HCT116 (cell line): ENCODE data around the gene NAT16. TPM values are rescaled to one million over a fixed set of nuclear protein-coding genes. Genes with fewer than 3 reads are reported as not detected.

Source experiments
- ATAC-seq: fragments of 200-7000 bp; cut with Tn5 transposase; 2 replicates; pipeline ENCODE4 v1.9.1; 2020; ENCODE audit warnings: mild to moderate bottlenecking, moderate library complexity
- BruUV-seq: library from RNA; stranded (reverse); fragments of 400-500 nt; replicated peaks from 2 replicates; lab custom pipeline; 2021; lab: Mats Ljungman, UMichigan
- CTCF ChIA-PET: fragments of 300-600 bp; sonication (Branson Sonifier 250); formaldehyde crosslinking; loops from one replicate; lab custom pipeline; 2021; ENCODE audit warnings: antibody characterized with exemption; lab: Charles Lee
- POLR2A ChIA-PET: fragments of 300-600, 350-600 bp; sonication (Branson Sonifier 250); formaldehyde crosslinking; loops from one replicate; lab custom pipeline; 2021; ENCODE audit warnings: antibody characterized with exemption; lab: Charles Lee
- RAD21 ChIA-PET, 2 experiments: fragments of 300-600 bp; sonication (Branson Sonifier 250); formaldehyde crosslinking; loops; one replicate each; lab custom pipeline; 2023; ENCODE audit warnings: low total read pairs in 2 of 2; ENCODE audit not compliant: uncharacterized antibody in 2 of 2, unreplicated experiment in 2 of 2, low non-redundant PET in 1 of 2; lab: Charles Lee
- DNase-seq: peaks from one replicate; pipeline ENCODE4 v3.0.0-alpha.2; 2010; ENCODE audit warnings: low read depth, low spot score
- H2AFZ ChIP-seq: fragments of 200-600 bp; shearing (Covaris generic), sonication (generic); 2 replicates; pipeline ENCODE4 v1.6.1; 2017; ENCODE audit warnings: low read depth, mixed run types, mixed read lengths, antibody characterized with exemption, low read length; ENCODE audit not compliant: poor library complexity, severe bottlenecking
- H3K27ac ChIP-seq: 2 replicates; pipeline ENCODE4 v1.5.1; 2012; ENCODE audit warnings: low read depth, low read length
- H3K27me3 ChIP-seq: fragments of 200-600 bp; sonication (generic); 2 replicates; pipeline ENCODE4 v1.6.1; 2016; ENCODE audit warnings: mixed run types, low read length, mixed read lengths; ENCODE audit not compliant: insufficient read depth
- H3K36me3 ChIP-seq, 2 experiments: fragments of 200-500 bp in 1 of 2; fragments of 200-600 bp in 1 of 2; sonication (Bioruptor generic) in 1 of 2; sonication (generic) in 1 of 2; 2 replicates each; pipeline versions ENCODE4 v1.5.1 to v1.6.1; 2014 to 2016; ENCODE audit warnings: low read length in 2 of 2, inconsistent platforms in 1 of 2, mixed read lengths in 1 of 2, mixed run types in 1 of 2; ENCODE audit not compliant: insufficient read depth in 2 of 2, control insufficient read depth in 1 of 2
- H3K4me1 ChIP-seq, 2 experiments: fragments of 200-600 bp in 1 of 2; sonication (generic) in 1 of 2; 2 replicates each; pipeline versions ENCODE4 v1.5.1 to v1.6.1; 2012 to 2017; ENCODE audit warnings: low read length in 2 of 2, inconsistent platforms in 1 of 2, mild to moderate bottlenecking in 1 of 2, mixed read lengths in 1 of 2, mixed run types in 1 of 2, moderate library complexity in 1 of 2; ENCODE audit not compliant: insufficient read depth in 2 of 2, control insufficient read depth in 1 of 2
- H3K4me2 ChIP-seq: fragments of 200-600 bp; sonication (generic); 2 replicates; pipeline ENCODE4 v1.6.1; 2017; ENCODE audit warnings: mixed run types, low read length, mixed read lengths
- H3K4me3 ChIP-seq, 2 experiments: fragments of 200-600 bp in 1 of 2; sonication (generic) in 1 of 2; replicated peaks in 1 of 2; 2 replicates each; pipeline ENCODE4 v1.5.1; 2011 to 2016; ENCODE audit warnings: low read length in 2 of 2, control low read depth in 1 of 2, low read depth in 1 of 2, mild to moderate bottlenecking in 1 of 2, mixed read lengths in 1 of 2, mixed run types in 1 of 2
- H3K79me2 ChIP-seq: fragments of 200-600 bp; sonication (generic); 2 replicates; pipeline ENCODE4 v1.6.1; 2017; ENCODE audit warnings: mild to moderate bottlenecking, mixed run types, low read length, moderate library complexity, mixed read lengths; ENCODE audit not compliant: insufficient read depth
- H3K9ac ChIP-seq: fragments of 200-600 bp; sonication (generic); 2 replicates; pipeline ENCODE4 v1.6.1; 2016; ENCODE audit warnings: low read length, mixed read lengths
- H3K9me2 ChIP-seq: fragments of 200-600 bp; sonication (generic), shearing (Covaris generic); 2 replicates; pipeline ENCODE4 v1.6.1; 2017; ENCODE audit warnings: mixed run types, mild to moderate bottlenecking, moderate library complexity; ENCODE audit not compliant: insufficient read depth
- H3K9me3 ChIP-seq, 2 experiments: fragments of 200-500 bp in 1 of 2; fragments of 200-600 bp in 1 of 2; sonication (Bioruptor generic) in 1 of 2; sonication (generic) in 1 of 2; 2 replicates each; pipeline ENCODE4 v1.6.1; 2014 to 2017; ENCODE audit warnings: low read length in 2 of 2, mixed read lengths in 2 of 2, inconsistent platforms in 1 of 2, low read depth in 1 of 2, mild to moderate bottlenecking in 1 of 2, mixed run types in 1 of 2, moderate library complexity in 1 of 2; ENCODE audit not compliant: control insufficient read depth in 1 of 2, insufficient read depth in 1 of 2
- H4K20me1 ChIP-seq: fragments of 200-600 bp; sonication (generic), shearing (Covaris generic); 2 replicates; pipeline ENCODE4 v1.6.1; 2017; ENCODE audit warnings: mixed run types, mild to moderate bottlenecking, moderate library complexity; ENCODE audit not compliant: insufficient read depth
- CEBPB ChIP-seq: IDR thresholded peaks from 2 replicates; pipeline ENCODE4 v1.6.1; 2012; ENCODE audit warnings: low read depth
- EZH2 ChIP-seq: fragments of 200-600 bp; sonication (generic); IDR thresholded peaks from 2 replicates; pipeline ENCODE4 v1.6.1; 2017; ENCODE audit warnings: antibody characterized with exemption, mixed run types
- FOSL1 ChIP-seq: IDR thresholded peaks from 2 replicates; pipeline ENCODE4 v1.6.1; 2012; ENCODE audit warnings: low read depth
- JUND ChIP-seq: IDR thresholded peaks from 2 replicates; pipeline ENCODE4 v1.6.1; 2012
- POLR2AphosphoS5 ChIP-seq: IDR thresholded peaks from 2 replicates; pipeline ENCODE4 v1.6.1; 2011; ENCODE audit warnings: mild to moderate bottlenecking, low read depth, low read length, moderate library complexity
- SIN3A ChIP-seq: IDR thresholded peaks from 2 replicates; pipeline ENCODE4 v1.6.1; 2012; ENCODE audit warnings: low read depth
- SP1 ChIP-seq: IDR thresholded peaks from 2 replicates; pipeline ENCODE4 v1.6.1; 2012; ENCODE audit warnings: low read depth
- TCF7L2 ChIP-seq: IDR thresholded peaks from 2 replicates; pipeline ENCODE4 v1.7.0; 2011; ENCODE audit warnings: borderline replicate concordance, inconsistent platforms; ENCODE audit not compliant: insufficient read depth, insufficient read length; ENCODE audit errors: extremely low read depth
- YY1 ChIP-seq: IDR thresholded peaks from 2 replicates; pipeline ENCODE4 v1.6.1; 2011; ENCODE audit warnings: low read length, low read depth, moderate library complexity, mild to moderate bottlenecking; ENCODE audit not compliant: insufficient replicate concordance; ENCODE audit errors: extremely low read depth
- ZNF274 ChIP-seq: fragments of 200-500 bp; sonication (Bioruptor generic); IDR thresholded peaks from 2 replicates; pipeline ENCODE4 v1.6.1; 2014; ENCODE audit warnings: mild to moderate bottlenecking, low read depth, low read length, inconsistent platforms
- intact Hi-C: fragments of 100-400 bp; cut with micrococcal nuclease; formaldehyde crosslinking; loops from 2 replicates; pipeline ENCODE4 v1.10.0; 2022
- total RNA-seq: library from RNA; stranded (reverse); gene quantifications from one replicate; pipeline ENCODE4 v1.2.1, GENCODE V29; 2021; ENCODE audit not compliant: unreplicated experiment
- TF ChIP-seq, protein P1 (sequence below): IDR thresholded peaks from 2 replicates; pipeline ENCODE4 v1.6.1; 2012; ENCODE audit warnings: low read depth
- TF ChIP-seq, protein P2 (sequence below): IDR thresholded peaks from 2 replicates; pipeline ENCODE4 v1.6.1; 2012
- TF ChIP-seq, protein P3 (sequence below), 3 experiments: fragments of 200-600 bp in 1 of 3; sonication (generic) in 1 of 3; IDR thresholded peaks in 2 of 3; conservative IDR thresholded peaks in 1 of 3; 2 replicates each; pipeline ENCODE4 v1.5.1; 2012 to 2017; ENCODE audit warnings: low read depth in 2 of 3, low read length in 2 of 3, antibody characterized with exemption in 1 of 3, borderline replicate concordance in 1 of 3, control low read depth in 1 of 3, mild to moderate bottlenecking in 1 of 3, mixed read lengths in 1 of 3, mixed run types in 1 of 3, moderate library complexity in 1 of 3; ENCODE audit not compliant: insufficient read depth in 1 of 3

Gene NAT16
- total RNA-seq, 1 experiment from 2014 or later: 2.0 TPM

DNA sequence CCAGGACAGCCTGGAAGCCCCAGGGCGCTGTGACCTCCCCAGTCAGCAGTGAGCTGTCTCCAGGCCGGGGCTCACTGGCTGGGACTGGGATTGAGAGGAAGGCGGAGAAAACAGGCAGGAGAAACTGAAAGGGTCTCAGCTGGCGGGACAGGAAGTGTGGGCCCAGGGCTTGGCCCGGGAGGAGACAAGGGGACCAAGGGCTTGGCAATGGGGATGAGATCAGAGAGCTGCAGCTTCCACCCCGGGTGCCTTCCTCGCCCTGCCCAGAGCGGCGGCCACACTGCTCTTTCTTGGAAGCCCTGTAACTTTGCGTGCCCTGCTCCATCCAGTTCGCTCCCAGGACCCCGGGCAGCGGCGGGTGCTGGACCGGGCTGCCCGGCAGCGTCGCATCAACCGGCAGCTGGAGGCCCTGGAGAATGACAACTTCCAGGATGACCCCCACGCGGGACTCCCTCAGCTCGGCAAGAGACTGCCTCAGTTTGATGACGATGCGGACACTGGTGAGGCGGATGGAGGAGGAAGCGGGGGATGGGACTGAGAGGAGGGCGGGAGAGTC, 42.3 kb upstream of the NAT16 start:
- CTCF ChIA-PET: no interaction called here

DNA sequence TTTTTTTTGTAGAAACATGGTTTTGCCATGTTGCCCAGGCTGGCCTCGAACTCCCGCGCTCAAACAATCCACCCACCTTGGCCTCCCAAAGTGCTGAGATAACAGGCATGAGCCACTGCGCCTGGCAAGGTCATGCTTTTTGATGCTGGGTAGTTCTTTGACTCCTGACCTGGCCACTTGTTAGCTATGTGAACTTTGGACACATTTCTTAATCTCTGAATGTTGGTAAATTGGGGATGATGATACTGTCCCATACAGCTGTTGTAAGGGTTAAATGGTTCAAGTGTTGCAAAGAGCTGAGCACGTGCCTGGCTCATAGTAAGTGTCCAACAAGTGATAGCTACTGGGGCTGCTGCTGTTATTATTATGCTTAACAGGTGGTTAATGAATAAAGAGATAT, 40.2 kb upstream of the NAT16 start:
- Histone ChIP-seq H3K9me2 (no peaks in the 10 kb centered on the region), H3K4me3 (no peak overlapping the region), H3K4me2 (no peak overlapping the region), H3K27ac (no peak overlapping the region), H3K27me3 (no peaks in the 10 kb centered on the region), H3K4me1 (peaks cover 0 to 21% of the 10 kb centered on the region in 2 experiments; a peak in 2 of 4 replicates), H4K20me1 (no peaks in the 10 kb centered on the region), H3K9me3 (no peaks in the 10 kb centered on the region), H2AFZ (no peak overlapping the region), H3K79me2 (peaks cover 45% of the 10 kb centered on the region), H3K9ac (no peak overlapping the region), H3K36me3 (peaks cover 4 to 5% of the 10 kb centered on the region in 2 experiments; a peak in 2 of 4 replicates)
- intact Hi-C loops: no loop called here
- RAD21 ChIA-PET: no interaction called here
- CTCF ChIA-PET: interaction anchor here (1.2 kb wide), 1 partner anchor 24 kb away, joined by 3 read pairs; the partner anchor contains the start of gene FIS1
- no TSS peak for BruUV-seq
- POLR2A ChIA-PET: interaction anchor here (1.2 kb wide), 1 partner anchor 11 kb away, joined by 4 read pairs; no protein-coding TSS in a partner anchor
- ATAC-seq: no peak
- no peak for DNase-seq
- no peak for TF ChIP-seq ZNF274
- no peak for TF ChIP-seq TCF7L2
- no peak for TF ChIP-seq POLR2AphosphoS5
- TF ChIP-seq, protein P1, sequence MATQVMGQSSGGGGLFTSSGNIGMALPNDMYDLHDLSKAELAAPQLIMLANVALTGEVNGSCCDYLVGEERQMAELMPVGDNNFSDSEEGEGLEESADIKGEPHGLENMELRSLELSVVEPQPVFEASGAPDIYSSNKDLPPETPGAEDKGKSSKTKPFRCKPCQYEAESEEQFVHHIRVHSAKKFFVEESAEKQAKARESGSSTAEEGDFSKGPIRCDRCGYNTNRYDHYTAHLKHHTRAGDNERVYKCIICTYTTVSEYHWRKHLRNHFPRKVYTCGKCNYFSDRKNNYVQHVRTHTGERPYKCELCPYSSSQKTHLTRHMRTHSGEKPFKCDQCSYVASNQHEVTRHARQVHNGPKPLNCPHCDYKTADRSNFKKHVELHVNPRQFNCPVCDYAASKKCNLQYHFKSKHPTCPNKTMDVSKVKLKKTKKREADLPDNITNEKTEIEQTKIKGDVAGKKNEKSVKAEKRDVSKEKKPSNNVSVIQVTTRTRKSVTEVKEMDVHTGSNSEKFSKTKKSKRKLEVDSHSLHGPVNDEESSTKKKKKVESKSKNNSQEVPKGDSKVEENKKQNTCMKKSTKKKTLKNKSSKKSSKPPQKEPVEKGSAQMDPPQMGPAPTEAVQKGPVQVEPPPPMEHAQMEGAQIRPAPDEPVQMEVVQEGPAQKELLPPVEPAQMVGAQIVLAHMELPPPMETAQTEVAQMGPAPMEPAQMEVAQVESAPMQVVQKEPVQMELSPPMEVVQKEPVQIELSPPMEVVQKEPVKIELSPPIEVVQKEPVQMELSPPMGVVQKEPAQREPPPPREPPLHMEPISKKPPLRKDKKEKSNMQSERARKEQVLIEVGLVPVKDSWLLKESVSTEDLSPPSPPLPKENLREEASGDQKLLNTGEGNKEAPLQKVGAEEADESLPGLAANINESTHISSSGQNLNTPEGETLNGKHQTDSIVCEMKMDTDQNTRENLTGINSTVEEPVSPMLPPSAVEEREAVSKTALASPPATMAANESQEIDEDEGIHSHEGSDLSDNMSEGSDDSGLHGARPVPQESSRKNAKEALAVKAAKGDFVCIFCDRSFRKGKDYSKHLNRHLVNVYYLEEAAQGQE: no peak
- no peak for TF ChIP-seq YY1
- TF ChIP-seq FOSL1: no peak
- TF ChIP-seq, protein P2, sequence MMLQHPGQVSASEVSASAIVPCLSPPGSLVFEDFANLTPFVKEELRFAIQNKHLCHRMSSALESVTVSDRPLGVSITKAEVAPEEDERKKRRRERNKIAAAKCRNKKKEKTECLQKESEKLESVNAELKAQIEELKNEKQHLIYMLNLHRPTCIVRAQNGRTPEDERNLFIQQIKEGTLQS: no peak
- TF ChIP-seq SP1: no peak

More for the DNA sequence above, 42.3 kb upstream of the NAT16 start:
- ChIA-PET RAD21 (no interaction called here), POLR2A (no interaction called here)
- no peak for DNase-seq
- BruUV-seq: no TSS peak
- Histone ChIP-seq H3K4me1 (peaks cover 0 to 7% of the 10 kb centered on the region in 2 experiments; a peak in 1 of 4 replicates), H3K27me3 (no peaks in the 10 kb centered on the region), H3K9me3 (no peaks in the 10 kb centered on the region), H3K36me3 (peaks cover 4 to 8% of the 10 kb centered on the region in 2 experiments; a peak in 2 of 4 replicates), H3K27ac (no peak overlapping the region), H3K9ac (no peak overlapping the region), H2AFZ (no peak overlapping the region), H3K79me2 (peaks cover 25% of the 10 kb centered on the region), H3K4me2 (no peak overlapping the region), H4K20me1 (no peaks in the 10 kb centered on the region), H3K9me2 (no peaks in the 10 kb centered on the region)
- ATAC-seq: no peak
- intact Hi-C loops: no loop called here
- no peak for TF ChIP-seq SIN3A
- TF ChIP-seq YY1: no peak
- TF ChIP-seq EZH2: no peak
- TF ChIP-seq, protein P3, sequence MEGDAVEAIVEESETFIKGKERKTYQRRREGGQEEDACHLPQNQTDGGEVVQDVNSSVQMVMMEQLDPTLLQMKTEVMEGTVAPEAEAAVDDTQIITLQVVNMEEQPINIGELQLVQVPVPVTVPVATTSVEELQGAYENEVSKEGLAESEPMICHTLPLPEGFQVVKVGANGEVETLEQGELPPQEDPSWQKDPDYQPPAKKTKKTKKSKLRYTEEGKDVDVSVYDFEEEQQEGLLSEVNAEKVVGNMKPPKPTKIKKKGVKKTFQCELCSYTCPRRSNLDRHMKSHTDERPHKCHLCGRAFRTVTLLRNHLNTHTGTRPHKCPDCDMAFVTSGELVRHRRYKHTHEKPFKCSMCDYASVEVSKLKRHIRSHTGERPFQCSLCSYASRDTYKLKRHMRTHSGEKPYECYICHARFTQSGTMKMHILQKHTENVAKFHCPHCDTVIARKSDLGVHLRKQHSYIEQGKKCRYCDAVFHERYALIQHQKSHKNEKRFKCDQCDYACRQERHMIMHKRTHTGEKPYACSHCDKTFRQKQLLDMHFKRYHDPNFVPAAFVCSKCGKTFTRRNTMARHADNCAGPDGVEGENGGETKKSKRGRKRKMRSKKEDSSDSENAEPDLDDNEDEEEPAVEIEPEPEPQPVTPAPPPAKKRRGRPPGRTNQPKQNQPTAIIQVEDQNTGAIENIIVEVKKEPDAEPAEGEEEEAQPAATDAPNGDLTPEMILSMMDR (IDR thresholded peaks at IDR 0.05 in 2 of 3, conservative IDR thresholded peaks at IDR 0.05 in 1 of 3; ENCODE audit: borderline replicate concordance in 1 of 3, insufficient read depth in 1 of 3, low read depth in 2 of 3, low read length in 2 of 3): no peak
- TF ChIP-seq JUND: no peak
- TF ChIP-seq SP1: no peak
- TF ChIP-seq TCF7L2: no peak
- no peak for TF ChIP-seq CEBPB
- TF ChIP-seq, all 23 proteins: peak for 0
- no peak overlapping the region for H3K4me3 ChIP-seq
